HL-60 (cell line): ENCODE measurements around the gene MSI2.

Source experiments
- TF ChIP-seq, protein P1 (sequence below): IDR thresholded peaks from one replicate; pipeline ENCODE4 v1.5.1; 2011; ENCODE audit warnings: low read length, control low read depth, inconsistent platforms; ENCODE audit not compliant: insufficient read depth
- TF ChIP-seq, protein P2 (sequence below): IDR thresholded peaks from 2 replicates; pipeline ENCODE4 v1.6.1; 2012; ENCODE audit warnings: low read depth; ENCODE audit not compliant: insufficient replicate concordance

DNA sequence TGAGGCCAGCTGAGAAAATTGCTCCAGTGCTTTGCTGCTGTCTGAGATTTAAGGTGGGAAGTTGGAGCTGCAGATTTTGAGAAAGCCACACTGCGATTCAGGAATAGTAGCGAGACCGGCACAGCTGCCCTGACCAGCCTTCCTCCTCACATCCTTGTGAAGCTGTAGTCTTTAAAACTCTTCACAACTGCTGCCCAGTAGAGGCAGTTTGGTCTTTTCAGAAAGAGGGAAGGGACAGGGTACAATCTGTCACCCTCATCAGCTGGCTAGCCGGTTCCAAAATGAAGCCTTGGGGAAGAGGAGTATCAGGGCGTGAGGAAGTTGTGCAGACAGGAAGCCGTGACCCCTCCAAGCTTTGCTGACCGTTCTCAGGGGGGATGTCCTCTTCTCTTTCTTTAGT, 195.3 kb downstream of the MSI2 start:
- TF ChIP-seq, protein P1, sequence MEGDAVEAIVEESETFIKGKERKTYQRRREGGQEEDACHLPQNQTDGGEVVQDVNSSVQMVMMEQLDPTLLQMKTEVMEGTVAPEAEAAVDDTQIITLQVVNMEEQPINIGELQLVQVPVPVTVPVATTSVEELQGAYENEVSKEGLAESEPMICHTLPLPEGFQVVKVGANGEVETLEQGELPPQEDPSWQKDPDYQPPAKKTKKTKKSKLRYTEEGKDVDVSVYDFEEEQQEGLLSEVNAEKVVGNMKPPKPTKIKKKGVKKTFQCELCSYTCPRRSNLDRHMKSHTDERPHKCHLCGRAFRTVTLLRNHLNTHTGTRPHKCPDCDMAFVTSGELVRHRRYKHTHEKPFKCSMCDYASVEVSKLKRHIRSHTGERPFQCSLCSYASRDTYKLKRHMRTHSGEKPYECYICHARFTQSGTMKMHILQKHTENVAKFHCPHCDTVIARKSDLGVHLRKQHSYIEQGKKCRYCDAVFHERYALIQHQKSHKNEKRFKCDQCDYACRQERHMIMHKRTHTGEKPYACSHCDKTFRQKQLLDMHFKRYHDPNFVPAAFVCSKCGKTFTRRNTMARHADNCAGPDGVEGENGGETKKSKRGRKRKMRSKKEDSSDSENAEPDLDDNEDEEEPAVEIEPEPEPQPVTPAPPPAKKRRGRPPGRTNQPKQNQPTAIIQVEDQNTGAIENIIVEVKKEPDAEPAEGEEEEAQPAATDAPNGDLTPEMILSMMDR, result no peak
- TF ChIP-seq, protein P2, sequence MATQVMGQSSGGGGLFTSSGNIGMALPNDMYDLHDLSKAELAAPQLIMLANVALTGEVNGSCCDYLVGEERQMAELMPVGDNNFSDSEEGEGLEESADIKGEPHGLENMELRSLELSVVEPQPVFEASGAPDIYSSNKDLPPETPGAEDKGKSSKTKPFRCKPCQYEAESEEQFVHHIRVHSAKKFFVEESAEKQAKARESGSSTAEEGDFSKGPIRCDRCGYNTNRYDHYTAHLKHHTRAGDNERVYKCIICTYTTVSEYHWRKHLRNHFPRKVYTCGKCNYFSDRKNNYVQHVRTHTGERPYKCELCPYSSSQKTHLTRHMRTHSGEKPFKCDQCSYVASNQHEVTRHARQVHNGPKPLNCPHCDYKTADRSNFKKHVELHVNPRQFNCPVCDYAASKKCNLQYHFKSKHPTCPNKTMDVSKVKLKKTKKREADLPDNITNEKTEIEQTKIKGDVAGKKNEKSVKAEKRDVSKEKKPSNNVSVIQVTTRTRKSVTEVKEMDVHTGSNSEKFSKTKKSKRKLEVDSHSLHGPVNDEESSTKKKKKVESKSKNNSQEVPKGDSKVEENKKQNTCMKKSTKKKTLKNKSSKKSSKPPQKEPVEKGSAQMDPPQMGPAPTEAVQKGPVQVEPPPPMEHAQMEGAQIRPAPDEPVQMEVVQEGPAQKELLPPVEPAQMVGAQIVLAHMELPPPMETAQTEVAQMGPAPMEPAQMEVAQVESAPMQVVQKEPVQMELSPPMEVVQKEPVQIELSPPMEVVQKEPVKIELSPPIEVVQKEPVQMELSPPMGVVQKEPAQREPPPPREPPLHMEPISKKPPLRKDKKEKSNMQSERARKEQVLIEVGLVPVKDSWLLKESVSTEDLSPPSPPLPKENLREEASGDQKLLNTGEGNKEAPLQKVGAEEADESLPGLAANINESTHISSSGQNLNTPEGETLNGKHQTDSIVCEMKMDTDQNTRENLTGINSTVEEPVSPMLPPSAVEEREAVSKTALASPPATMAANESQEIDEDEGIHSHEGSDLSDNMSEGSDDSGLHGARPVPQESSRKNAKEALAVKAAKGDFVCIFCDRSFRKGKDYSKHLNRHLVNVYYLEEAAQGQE, result no peak
